ENCODE data around the gene SLC35F3. TPM values are rescaled to one million over a fixed set of nuclear protein-coding genes. Genes with fewer than 3 reads are reported as not detected.

SLC35F3 gene
- total and polyA plus RNA-seq, 9 of the 15 experiments (the other 6 are each of a cell fraction or from before 2014, with no cell fraction given), result 0.04 to 0.07 (median 0.04) TPM; not detected in 6

DNA sequence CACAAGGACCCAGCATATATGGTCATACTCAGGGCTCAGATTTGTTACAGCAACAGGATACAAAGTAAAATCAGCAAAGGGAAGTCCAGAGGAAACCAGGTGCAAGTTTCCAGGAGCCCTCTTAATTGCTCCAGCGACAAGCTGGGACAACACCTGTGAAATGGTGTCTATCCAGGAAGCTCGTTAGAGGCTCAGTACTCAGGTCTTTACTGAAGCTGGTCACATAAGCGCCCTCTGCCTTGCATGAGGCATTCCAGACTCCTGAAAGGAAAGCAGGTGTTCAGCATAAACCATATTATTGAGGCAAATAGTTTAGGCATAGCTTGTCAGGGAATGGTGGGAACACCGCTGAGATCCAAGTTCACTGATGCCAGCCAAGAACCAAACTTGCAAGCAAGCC, 231.0 kb downstream of the SLC35F3 start:
- no peaks in the 10 kb centered on the region for H3K4me1 ChIP-seq (replicated peaks in 1 of 2; ENCODE audit: control insufficient read depth in 2 of 2, insufficient read depth in 2 of 2, low read length in 2 of 2)

DNA sequence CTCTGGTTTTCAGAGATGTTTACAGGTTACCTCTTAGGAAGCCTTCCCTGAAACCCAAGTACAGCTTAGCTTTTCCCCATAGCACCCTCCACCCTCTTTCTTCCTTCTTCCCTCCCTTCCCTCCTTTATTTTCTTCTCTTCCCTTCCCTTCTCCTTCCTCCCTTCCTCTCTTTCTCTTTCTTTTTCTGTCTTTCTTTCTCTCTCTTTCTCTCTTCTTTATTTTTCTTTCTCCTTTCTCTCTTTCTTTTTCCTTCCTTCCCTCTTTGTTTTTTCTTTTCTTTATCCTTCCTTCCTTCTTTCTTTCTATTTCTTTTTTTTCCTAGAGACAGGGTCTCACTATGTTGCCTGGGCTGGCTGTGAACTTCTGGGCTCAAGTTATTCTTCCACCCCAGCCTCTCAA, 231.6 kb downstream of the SLC35F3 start:
- in situ Hi-C loops (cut with MboI) (no loop called here), intact Hi-C loops (cut with micrococcal nuclease) (no loop called here)
- no peak overlapping the region for H3K9ac ChIP-seq (ENCODE audit: insufficient read depth in 1 of 2, low read depth in 2 of 2, low read length in 2 of 2)
- DNase-seq (ENCODE audit: extremely low read depth in 1 of 4, low spot score in 3 of 4) (no peak), FAIRE-seq (no peak), ATAC-seq (no peak)
- no peaks in the 10 kb centered on the region for H4K20me1 ChIP-seq (replicated peaks; ENCODE audit: control insufficient read depth, insufficient read depth, low read length)
- H3K79me2 ChIP-seq (ENCODE audit: control insufficient read depth, insufficient read depth, low read length), result no peaks in the 10 kb centered on the region
- no peak overlapping the region for H3K27ac ChIP-seq (ENCODE audit: extremely low read depth, low read depth, low read length)
- TF ChIP-seq BACH1 (tag; IDR thresholded peaks at IDR 0.05), result no peak
- TF ChIP-seq, protein P1, sequence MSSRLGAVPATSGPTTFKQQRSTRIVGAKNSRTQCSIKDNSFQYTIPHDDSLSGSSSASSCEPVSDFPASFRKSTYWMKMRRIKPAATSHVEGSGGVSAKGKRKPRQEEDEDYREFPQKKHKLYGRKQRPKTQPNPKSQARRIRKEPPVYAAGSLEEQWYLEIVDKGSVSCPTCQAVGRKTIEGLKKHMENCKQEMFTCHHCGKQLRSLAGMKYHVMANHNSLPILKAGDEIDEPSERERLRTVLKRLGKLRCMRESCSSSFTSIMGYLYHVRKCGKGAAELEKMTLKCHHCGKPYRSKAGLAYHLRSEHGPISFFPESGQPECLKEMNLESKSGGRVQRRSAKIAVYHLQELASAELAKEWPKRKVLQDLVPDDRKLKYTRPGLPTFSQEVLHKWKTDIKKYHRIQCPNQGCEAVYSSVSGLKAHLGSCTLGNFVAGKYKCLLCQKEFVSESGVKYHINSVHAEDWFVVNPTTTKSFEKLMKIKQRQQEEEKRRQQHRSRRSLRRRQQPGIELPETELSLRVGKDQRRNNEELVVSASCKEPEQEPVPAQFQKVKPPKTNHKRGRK (tag; IDR thresholded peaks at IDR 0.05), result peak; percentile 64; the same call in 1 of the 2 replicates
- H3K4me1 ChIP-seq (replicated peaks in 1 of 2; ENCODE audit: control insufficient read depth in 2 of 2, insufficient read depth in 2 of 2, low read length in 2 of 2), result no peaks in the 10 kb centered on the region
- no peaks in the 10 kb centered on the region for H3K9me3 ChIP-seq (replicated peaks; ENCODE audit: control insufficient read depth, insufficient read depth, low read depth, low read length)
- BruUV-seq (replicated peaks), result no TSS peak
- no peak overlapping the region for H3K4me3 ChIP-seq
- no peaks in the 10 kb centered on the region; a peak in 2 of 5 replicates for H3K27me3 ChIP-seq (ENCODE audit: control insufficient read depth in 2 of 2, insufficient read depth in 2 of 2, low read length in 2 of 2)
- H3K9me1 ChIP-seq (ENCODE audit: control insufficient read depth, insufficient read depth, low read length), result no peaks in the 10 kb centered on the region
- H3K4me2 ChIP-seq (ENCODE audit: insufficient read depth, low read length), result no peak overlapping the region
- H3K36me3 ChIP-seq (ENCODE audit: control insufficient read depth, insufficient read depth, low read length), result no peaks in the 10 kb centered on the region
- ChIA-PET CTCF (ENCODE audit: low intra/inter-chr PET ratio) (no interaction called here), POLR2A (no interaction called here)
- H2AFZ ChIP-seq (ENCODE audit: low read depth, low read length), result no peak overlapping the region

More for the DNA sequence above, 231.0 kb downstream of the SLC35F3 start:
- Histone ChIP-seq H4K20me1 (replicated peaks; ENCODE audit: control insufficient read depth, insufficient read depth, low read length) (no peaks in the 10 kb centered on the region), H3K9me3 (replicated peaks; ENCODE audit: control insufficient read depth, insufficient read depth, low read depth, low read length) (no peaks in the 10 kb centered on the region), H3K4me2 (ENCODE audit: insufficient read depth, low read length) (no peak overlapping the region), H3K27ac (ENCODE audit: extremely low read depth, low read depth, low read length) (no peak overlapping the region), H3K36me3 (ENCODE audit: control insufficient read depth, insufficient read depth, low read length) (no peaks in the 10 kb centered on the region), H3K9me1 (ENCODE audit: control insufficient read depth, insufficient read depth, low read length) (no peaks in the 10 kb centered on the region), H3K4me3 (no peak overlapping the region), H3K79me2 (ENCODE audit: control insufficient read depth, insufficient read depth, low read length) (no peaks in the 10 kb centered on the region), H2AFZ (ENCODE audit: low read depth, low read length) (no peak overlapping the region), H3K27me3 (ENCODE audit: control insufficient read depth in 2 of 2, insufficient read depth in 2 of 2, low read length in 2 of 2) (no peaks in the 10 kb centered on the region; a peak in 2 of 5 replicates), H3K9ac (ENCODE audit: insufficient read depth in 1 of 2, low read depth in 2 of 2, low read length in 2 of 2) (no peak overlapping the region)
- ChIA-PET POLR2A (no interaction called here), CTCF (ENCODE audit: low intra/inter-chr PET ratio) (no interaction called here)
- BruUV-seq (replicated peaks), result no TSS peak
- intact Hi-C loops (cut with micrococcal nuclease), result no loop called here
- in situ Hi-C loops (cut with MboI), result no loop called here
- FAIRE-seq, result no peak
- DNase-seq (ENCODE audit: extremely low read depth in 1 of 4, low spot score in 3 of 4), result no peak
- peak; percentile 40; the same call in 1 of the 3 replicates for ATAC-seq
- 0% methylated on average over 4 of the region's 4 CpGs for WGBS (ENCODE audit: insufficient coverage, low coverage, missing lambda C conversion rate)
- TF ChIP-seq, protein P2, sequence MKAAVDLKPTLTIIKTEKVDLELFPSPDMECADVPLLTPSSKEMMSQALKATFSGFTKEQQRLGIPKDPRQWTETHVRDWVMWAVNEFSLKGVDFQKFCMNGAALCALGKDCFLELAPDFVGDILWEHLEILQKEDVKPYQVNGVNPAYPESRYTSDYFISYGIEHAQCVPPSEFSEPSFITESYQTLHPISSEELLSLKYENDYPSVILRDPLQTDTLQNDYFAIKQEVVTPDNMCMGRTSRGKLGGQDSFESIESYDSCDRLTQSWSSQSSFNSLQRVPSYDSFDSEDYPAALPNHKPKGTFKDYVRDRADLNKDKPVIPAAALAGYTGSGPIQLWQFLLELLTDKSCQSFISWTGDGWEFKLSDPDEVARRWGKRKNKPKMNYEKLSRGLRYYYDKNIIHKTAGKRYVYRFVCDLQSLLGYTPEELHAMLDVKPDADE (conservative IDR thresholded peaks at IDR 0.05; ENCODE audit: control insufficient read depth, low read depth, low read length), result no peak
- TF ChIP-seq NCOA2 (IDR thresholded peaks at IDR 0.05; ENCODE audit: partially characterized antibody in 2 of 2) (no peak), RFX7 (CRISPR knock-in tag; IDR thresholded peaks at IDR 0.05) (no peak), POLR2G (IDR thresholded peaks at IDR 0.05; ENCODE audit: low read depth, low read length) (no peak), IFI16 (CRISPR knock-in tag; IDR thresholded peaks at IDR 0.05) (no peak), NRF1 (conservative IDR thresholded peaks at IDR 0.05 in 1 of 2, IDR thresholded peaks at IDR 0.05 in 1 of 2) (no peak)

Measured in K562 (cell line).